GM12873 (cell line): ENCODE data around the gene KIF16B.

ENCODE experiments used
- TF ChIP-seq, protein P1 (sequence below): IDR thresholded peaks from 2 replicates; pipeline ENCODE4 v1.5.1; 2012; ENCODE audit warnings: low read depth, mild to moderate bottlenecking, moderate library complexity, low read length, control low read depth; ENCODE audit not compliant: insufficient read depth; ENCODE audit errors: missing control alignments

The KIF16B gene

DNA sequence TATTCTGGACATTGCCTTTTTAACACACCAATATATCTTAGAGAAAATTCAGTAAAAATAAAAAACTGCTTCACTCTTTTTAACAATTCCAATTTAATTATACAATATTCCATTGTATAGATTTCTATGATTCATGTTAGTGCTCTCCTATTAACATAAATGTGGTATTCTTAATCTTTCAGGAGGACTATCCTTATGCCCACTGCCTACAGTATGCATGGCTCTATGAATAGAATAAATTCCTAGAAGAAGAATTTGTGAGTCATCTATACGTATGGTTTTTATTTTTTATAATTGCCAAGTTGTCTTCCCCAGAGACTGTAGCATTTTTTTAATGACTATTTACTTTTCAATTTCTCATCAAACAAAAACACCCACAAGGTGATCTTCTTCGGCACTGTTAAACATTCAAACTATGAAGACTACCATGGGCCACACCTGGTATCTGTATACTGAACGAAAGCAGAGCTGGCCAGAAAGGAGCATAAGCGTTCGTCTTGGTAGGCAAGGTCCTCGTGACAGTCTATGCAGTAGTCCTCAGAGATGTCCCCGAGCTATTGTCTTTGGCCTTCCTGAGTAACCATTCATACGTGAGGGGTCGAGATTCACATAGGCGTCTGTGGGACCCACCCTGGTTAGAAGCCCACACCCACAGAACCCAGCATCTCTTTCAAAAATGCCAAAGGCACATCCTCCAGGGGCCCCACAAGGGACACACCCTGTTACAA, 74.6 kb downstream of the KIF16B start:
- TF ChIP-seq, protein P1, sequence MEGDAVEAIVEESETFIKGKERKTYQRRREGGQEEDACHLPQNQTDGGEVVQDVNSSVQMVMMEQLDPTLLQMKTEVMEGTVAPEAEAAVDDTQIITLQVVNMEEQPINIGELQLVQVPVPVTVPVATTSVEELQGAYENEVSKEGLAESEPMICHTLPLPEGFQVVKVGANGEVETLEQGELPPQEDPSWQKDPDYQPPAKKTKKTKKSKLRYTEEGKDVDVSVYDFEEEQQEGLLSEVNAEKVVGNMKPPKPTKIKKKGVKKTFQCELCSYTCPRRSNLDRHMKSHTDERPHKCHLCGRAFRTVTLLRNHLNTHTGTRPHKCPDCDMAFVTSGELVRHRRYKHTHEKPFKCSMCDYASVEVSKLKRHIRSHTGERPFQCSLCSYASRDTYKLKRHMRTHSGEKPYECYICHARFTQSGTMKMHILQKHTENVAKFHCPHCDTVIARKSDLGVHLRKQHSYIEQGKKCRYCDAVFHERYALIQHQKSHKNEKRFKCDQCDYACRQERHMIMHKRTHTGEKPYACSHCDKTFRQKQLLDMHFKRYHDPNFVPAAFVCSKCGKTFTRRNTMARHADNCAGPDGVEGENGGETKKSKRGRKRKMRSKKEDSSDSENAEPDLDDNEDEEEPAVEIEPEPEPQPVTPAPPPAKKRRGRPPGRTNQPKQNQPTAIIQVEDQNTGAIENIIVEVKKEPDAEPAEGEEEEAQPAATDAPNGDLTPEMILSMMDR, result no peak

DNA sequence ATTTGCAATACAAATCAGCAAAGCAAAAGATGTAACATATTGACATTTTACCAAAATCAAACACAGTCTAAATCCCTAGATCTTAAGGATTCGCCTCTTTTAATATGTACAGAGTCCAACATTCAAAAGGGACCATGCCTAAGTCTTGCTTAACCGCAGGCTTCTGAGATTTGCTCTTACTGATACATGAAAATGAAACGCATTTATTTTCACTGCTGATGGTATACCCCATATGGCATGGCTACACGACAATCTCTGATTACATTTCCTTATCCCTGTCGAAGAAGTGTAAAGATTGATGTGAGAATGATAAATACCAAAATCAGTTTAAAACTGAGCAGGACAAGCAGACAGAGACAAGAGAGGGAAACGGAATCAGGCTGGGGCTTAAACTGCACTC, 75.4 kb downstream of the KIF16B start:
- TF ChIP-seq, protein P1, result no peak

DNA sequence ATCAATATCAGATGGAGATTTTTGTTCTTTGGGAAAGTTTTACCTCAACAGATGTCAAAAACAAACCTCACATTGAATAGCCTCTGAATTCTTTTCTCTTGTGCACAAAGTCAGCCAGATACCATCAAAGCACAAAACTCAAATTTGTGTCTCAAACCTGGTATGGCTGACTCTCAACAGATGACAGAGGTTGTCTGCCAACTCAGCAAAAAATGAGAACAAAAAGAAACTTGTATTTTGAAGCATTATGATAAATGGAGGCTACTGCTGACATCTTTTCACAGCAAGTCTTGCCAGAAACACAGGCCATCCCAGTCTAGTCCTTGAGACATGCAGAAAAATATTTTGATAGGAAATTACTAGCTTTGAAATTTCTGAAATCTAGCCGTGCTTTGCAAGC, 79.8 kb downstream of the KIF16B start:
- TF ChIP-seq, protein P1, result no peak

DNA sequence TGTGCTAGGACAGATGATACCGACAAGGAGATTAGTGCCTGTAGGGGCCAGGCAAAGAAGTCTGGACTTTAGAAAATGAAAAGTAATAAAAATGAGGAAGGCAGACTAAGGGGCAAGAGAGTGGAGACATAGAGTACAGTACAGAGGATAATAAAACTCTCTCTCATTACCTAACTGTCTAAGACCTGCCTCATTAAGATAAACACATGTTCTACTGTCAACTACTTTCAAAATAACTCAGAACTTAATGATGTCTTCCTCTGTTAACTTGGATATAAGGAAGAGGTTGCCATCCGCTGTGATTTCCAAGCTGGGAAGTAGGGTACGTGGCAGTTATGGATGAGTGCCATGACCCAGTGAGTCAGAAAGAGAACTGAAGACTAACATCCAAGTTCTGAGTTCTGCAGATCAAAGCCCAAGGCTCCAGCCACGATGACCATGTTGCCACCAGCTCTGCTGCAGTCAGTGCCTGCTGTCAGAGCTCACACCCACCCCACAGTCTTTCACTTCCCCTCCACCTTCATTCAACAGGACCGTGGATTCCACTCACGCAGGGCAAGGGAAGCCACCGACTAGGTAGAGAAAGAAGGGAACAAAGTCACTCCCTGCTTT, 81.8 kb downstream of the KIF16B start:
- TF ChIP-seq, protein P1, result no peak

DNA sequence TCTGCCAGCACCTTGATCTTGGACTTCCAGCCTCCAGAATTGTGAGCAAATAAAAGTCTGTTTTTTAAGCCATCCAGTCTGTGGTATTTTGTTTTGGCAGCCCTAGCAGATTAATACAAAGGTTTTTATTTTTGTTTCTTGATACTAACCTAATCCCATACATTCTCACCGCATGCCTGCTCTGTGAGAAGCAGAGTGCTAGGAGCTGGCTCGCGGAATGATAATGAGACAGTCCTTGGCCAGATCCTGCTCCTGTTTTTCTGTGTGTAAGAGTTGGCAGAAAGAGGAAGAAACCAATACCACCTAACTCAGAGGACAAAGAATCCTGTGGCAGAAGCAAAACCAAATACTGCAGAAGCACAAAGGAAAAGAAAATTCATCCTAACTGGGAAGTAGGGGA, 82.6 kb downstream of the KIF16B start:
- TF ChIP-seq, protein P1, result no peak

DNA sequence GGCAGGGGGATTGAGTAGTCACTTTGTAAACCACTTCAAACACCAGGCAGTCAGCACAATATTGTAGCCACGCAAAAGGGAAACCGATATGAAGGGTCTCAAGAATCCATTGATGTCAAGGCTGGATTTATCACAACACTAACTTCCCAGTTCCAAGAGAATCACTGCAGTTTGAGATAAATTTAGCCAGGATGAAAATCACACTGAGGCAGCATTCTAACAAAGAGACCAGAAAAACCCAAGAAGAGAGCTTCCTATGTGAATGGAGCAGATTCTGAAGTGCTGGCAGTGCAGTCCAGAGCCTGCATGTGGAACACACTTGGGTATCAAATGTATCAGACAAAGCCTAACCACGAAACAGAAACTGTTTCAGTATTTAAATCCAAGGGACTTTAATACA, 84.6 kb downstream of the KIF16B start:
- TF ChIP-seq, protein P1, result no peak

DNA sequence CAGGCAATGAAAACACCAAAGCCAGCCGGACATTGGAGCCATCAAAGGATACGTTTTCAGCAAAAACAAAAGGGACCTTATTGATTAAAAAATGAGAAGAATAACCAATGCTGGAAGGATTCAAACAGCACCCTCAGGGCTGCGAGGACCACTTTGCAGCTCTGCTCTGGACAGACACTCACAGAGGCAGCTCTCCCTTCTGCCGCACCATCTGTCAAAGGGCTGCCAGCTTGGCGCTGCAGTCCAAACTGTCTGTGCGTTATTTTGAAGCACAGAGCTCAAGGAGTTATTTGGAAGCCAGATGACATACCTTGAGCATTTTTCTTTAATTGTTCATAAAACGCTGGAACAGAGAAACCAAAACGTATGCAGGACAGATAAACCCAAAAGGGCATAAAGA, 85.2 kb downstream of the KIF16B start:
- TF ChIP-seq, protein P1, result no peak
